HEK293 (cell line): ENCODE data around the gene WWOX.

Experiments
- CTCF ChIA-PET: fragments of 350-600 bp; formaldehyde crosslinking; extraction: SDS; loops from one replicate; lab custom pipeline; 2021; ENCODE audit warnings: antibody characterized with exemption; lab: Yijun Ruan, JAX
- POLR2A ChIA-PET: fragments of 300-600 bp; formaldehyde crosslinking; extraction: SDS; loops from one replicate; lab custom pipeline; 2020; ENCODE audit warnings: antibody characterized with exemption, inconsistent platforms; lab: Yijun Ruan, JAX
- H3K27ac ChIP-seq: fragments of 200-500 bp; sonication (Bioruptor generic); 2 replicates; pipeline ENCODE4 v1.5.1; 2014; ENCODE audit warnings: low read depth, low read length, control low read depth, inconsistent platforms; ENCODE audit errors: extremely low read depth
- H3K36me3 ChIP-seq, 2 experiments: fragments of 200-500 bp in 1 of 2; sonication (Bioruptor generic) in 1 of 2; 1 replicate in 1 of 2; 2 replicates in 1 of 2; pipeline ENCODE4 v1.5.1; 2014 to 2017; ENCODE audit warnings: inconsistent platforms in 2 of 2, low read length in 2 of 2; ENCODE audit not compliant: control insufficient read depth in 2 of 2, insufficient read depth in 1 of 2
- H3K4me1 ChIP-seq: fragments of 200-500 bp; sonication (Bioruptor generic); 2 replicates; pipeline ENCODE4 v1.5.1; 2014; ENCODE audit warnings: mild to moderate bottlenecking, low read length, inconsistent platforms; ENCODE audit not compliant: control insufficient read depth, insufficient read depth
- H3K4me3 ChIP-seq: 2 replicates; pipeline ENCODE4 v1.5.1; 2011; ENCODE audit warnings: low read depth, mild to moderate bottlenecking, control low read depth, low read length, moderate library complexity
- H3K9me3 ChIP-seq: fragments of 200-500 bp; sonication (Bioruptor generic); 2 replicates; pipeline ENCODE4 v1.5.1; 2014; ENCODE audit warnings: low read depth, low read length, inconsistent platforms; ENCODE audit not compliant: control insufficient read depth, insufficient read depth
- FEZF1 ChIP-seq: fragments of 450-650 bp; formaldehyde crosslinking; IDR thresholded peaks from 2 replicates; pipeline ENCODE4 v1.5.1; 2016; ENCODE audit warnings: missing biosample characterization, missing genetic modification characterization
- GLIS2 ChIP-seq: fragments of 450-650 bp; formaldehyde crosslinking; IDR thresholded peaks from 2 replicates; pipeline ENCODE4 v1.5.1; 2016; ENCODE audit warnings: missing biosample characterization, missing genetic modification characterization
- KLF8 ChIP-seq: fragments of 450-650 bp; formaldehyde crosslinking; IDR thresholded peaks from 2 replicates; pipeline ENCODE4 v1.5.1; 2016; ENCODE audit warnings: missing biosample characterization, missing genetic modification characterization
- PBX3 ChIP-seq: sonication (generic); formaldehyde crosslinking; IDR thresholded peaks from 2 replicates; pipeline ENCODE4 v1.8.1; 2022; ENCODE audit warnings: mild to moderate bottlenecking, moderate library complexity, missing genetic modification reagents
- PRDM1 ChIP-seq: fragments of 450-650 bp; formaldehyde crosslinking; IDR thresholded peaks from 2 replicates; pipeline ENCODE4; 2016; ENCODE audit warnings: missing biosample characterization, missing genetic modification characterization
- SP7 ChIP-seq: fragments of 450-650 bp; formaldehyde crosslinking; IDR thresholded peaks from 2 replicates; pipeline ENCODE4 v1.5.1; 2016; ENCODE audit warnings: missing biosample characterization, missing genetic modification characterization
- TRIM28 ChIP-seq: IDR thresholded peaks from 2 replicates; pipeline ENCODE4 v1.6.1; 2011; ENCODE audit warnings: low read length, control low read depth, borderline replicate concordance
- ZBTB21 ChIP-seq: fragments of 450-650 bp; formaldehyde crosslinking; IDR thresholded peaks from 2 replicates; pipeline ENCODE4 v1.5.1; 2017; ENCODE audit warnings: missing biosample characterization, missing genetic modification characterization
- ZFP69B ChIP-seq: fragments of 450-650 bp; formaldehyde crosslinking; IDR thresholded peaks from 2 replicates; pipeline ENCODE4 v1.5.1; 2016; ENCODE audit warnings: missing biosample characterization, missing genetic modification characterization
- ZNF146 ChIP-seq: fragments of 450-650 bp; formaldehyde crosslinking; IDR thresholded peaks from 2 replicates; pipeline ENCODE4 v1.5.1; 2016; ENCODE audit warnings: missing biosample characterization, missing genetic modification characterization
- ZNF473 ChIP-seq: fragments of 450-650 bp; formaldehyde crosslinking; IDR thresholded peaks from 2 replicates; pipeline ENCODE4 v1.5.1; 2017; ENCODE audit warnings: missing biosample characterization, missing genetic modification characterization
- ZNF48 ChIP-seq: fragments of 450-650 bp; formaldehyde crosslinking; IDR thresholded peaks from 2 replicates; pipeline ENCODE4 v1.5.1; 2016; ENCODE audit warnings: missing biosample characterization, missing genetic modification characterization
- ZNF510 ChIP-seq: fragments of 450-650 bp; formaldehyde crosslinking; IDR thresholded peaks from 2 replicates; pipeline ENCODE4 v1.5.1; 2018; ENCODE audit warnings: mild to moderate bottlenecking, missing genetic modification characterization, missing biosample characterization; ENCODE audit not compliant: insufficient replicate concordance
- ZNF558 ChIP-seq: fragments of 450-650 bp; formaldehyde crosslinking; IDR thresholded peaks from 2 replicates; pipeline ENCODE4 v1.5.1; 2016; ENCODE audit warnings: missing biosample characterization, missing genetic modification characterization
- ZNF610 ChIP-seq: fragments of 450-650 bp; formaldehyde crosslinking; IDR thresholded peaks from 2 replicates; pipeline ENCODE4 v1.5.1; 2016; ENCODE audit warnings: missing biosample characterization, missing genetic modification characterization, borderline replicate concordance
- ZNF658 ChIP-seq: fragments of 450-650 bp; formaldehyde crosslinking; IDR thresholded peaks from 2 replicates; pipeline ENCODE4; 2016; ENCODE audit warnings: missing biosample characterization, missing genetic modification characterization
- ZNF692 ChIP-seq: fragments of 450-650 bp; formaldehyde crosslinking; IDR thresholded peaks from 2 replicates; pipeline ENCODE4 v1.5.1; 2016; ENCODE audit warnings: missing biosample characterization, missing genetic modification characterization
- TF ChIP-seq, protein P1 (sequence below): fragments of 450-650 bp; formaldehyde crosslinking; IDR thresholded peaks from 2 replicates; pipeline ENCODE4 v1.5.1; 2017; ENCODE audit warnings: missing biosample characterization, missing genetic modification characterization
- TF ChIP-seq, protein P2 (sequence below): fragments of 450-650 bp; formaldehyde crosslinking; IDR thresholded peaks from 2 replicates; pipeline ENCODE4 v1.5.0; 2017; ENCODE audit warnings: missing biosample characterization, missing genetic modification characterization, borderline replicate concordance

WWOX gene

GRCh38 chr16:78805556-78805955, 706.1 kb downstream of the WWOX start (continued):
- no peak for TF ChIP-seq PBX3
- no peak for TF ChIP-seq TRIM28
- no peak for TF ChIP-seq SP7 (tag by site-specific recombination)
- TF ChIP-seq, protein P1, sequence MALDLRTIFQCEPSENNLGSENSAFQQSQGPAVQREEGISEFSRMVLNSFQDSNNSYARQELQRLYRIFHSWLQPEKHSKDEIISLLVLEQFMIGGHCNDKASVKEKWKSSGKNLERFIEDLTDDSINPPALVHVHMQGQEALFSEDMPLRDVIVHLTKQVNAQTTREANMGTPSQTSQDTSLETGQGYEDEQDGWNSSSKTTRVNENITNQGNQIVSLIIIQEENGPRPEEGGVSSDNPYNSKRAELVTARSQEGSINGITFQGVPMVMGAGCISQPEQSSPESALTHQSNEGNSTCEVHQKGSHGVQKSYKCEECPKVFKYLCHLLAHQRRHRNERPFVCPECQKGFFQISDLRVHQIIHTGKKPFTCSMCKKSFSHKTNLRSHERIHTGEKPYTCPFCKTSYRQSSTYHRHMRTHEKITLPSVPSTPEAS (tag by site-specific recombination) = no peak
- TF ChIP-seq KLF8 = no peak
- TF ChIP-seq, all 188 proteins: peak for 0

DNA sequence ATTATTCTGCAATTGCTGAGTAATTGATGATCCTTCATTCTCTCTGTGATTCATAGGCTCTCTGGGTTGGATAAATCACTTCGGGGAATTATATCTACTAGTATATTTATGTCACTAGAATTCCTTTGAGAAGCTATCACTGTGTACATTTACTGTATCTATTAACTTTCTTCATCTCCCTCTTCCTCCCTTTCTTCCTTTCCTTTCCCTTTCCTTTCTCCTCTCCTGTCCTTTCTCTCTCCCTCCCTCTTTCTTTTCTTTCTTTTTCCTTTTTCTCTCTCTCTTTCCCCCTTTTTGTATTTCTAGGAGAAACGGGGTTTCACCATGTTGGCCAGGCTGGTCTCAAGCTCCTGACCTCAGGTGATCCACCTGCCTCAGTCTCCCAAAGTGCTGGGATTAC, 711.8 kb downstream of the WWOX start:
- TF ChIP-seq ZBTB21 (tag by site-specific recombination) = no peak
- TF ChIP-seq PRDM1 = peak; percentile 94
- TF ChIP-seq, all 188 proteins: peak for 1
- ChIA-PET CTCF (no interaction called here), POLR2A (no interaction called here)
- H3K27ac ChIP-seq = no peak overlapping the region
- no peaks in the 10 kb centered on the region for H3K36me3 ChIP-seq
- no peak overlapping the region for H3K4me3 ChIP-seq
- no peaks in the 10 kb centered on the region for H3K9me3 ChIP-seq
- no peaks in the 10 kb centered on the region for H3K4me1 ChIP-seq

GRCh38 chr16:78812582-78812981, 713.1 kb downstream of the WWOX start:
- H3K4me3 ChIP-seq = no peak overlapping the region
- no peaks in the 10 kb centered on the region for H3K4me1 ChIP-seq
- POLR2A ChIA-PET = no interaction called here
- H3K27ac ChIP-seq = no peak overlapping the region
- no peak for TF ChIP-seq ZNF146 (tag by site-specific recombination)
- TF ChIP-seq KLF8 = no peak
- no peak for TF ChIP-seq ZNF558 (tag by site-specific recombination)
- no peak for TF ChIP-seq ZNF658 (tag by site-specific recombination)
- no peak for TF ChIP-seq ZNF610 (tag by site-specific recombination)
- TF ChIP-seq ZNF48 (tag by site-specific recombination) = no peak
- TF ChIP-seq ZNF473 (tag by site-specific recombination) = no peak
- TF ChIP-seq FEZF1 = no peak
- no peak for TF ChIP-seq GLIS2 (tag by site-specific recombination)
- TF ChIP-seq, protein P2, sequence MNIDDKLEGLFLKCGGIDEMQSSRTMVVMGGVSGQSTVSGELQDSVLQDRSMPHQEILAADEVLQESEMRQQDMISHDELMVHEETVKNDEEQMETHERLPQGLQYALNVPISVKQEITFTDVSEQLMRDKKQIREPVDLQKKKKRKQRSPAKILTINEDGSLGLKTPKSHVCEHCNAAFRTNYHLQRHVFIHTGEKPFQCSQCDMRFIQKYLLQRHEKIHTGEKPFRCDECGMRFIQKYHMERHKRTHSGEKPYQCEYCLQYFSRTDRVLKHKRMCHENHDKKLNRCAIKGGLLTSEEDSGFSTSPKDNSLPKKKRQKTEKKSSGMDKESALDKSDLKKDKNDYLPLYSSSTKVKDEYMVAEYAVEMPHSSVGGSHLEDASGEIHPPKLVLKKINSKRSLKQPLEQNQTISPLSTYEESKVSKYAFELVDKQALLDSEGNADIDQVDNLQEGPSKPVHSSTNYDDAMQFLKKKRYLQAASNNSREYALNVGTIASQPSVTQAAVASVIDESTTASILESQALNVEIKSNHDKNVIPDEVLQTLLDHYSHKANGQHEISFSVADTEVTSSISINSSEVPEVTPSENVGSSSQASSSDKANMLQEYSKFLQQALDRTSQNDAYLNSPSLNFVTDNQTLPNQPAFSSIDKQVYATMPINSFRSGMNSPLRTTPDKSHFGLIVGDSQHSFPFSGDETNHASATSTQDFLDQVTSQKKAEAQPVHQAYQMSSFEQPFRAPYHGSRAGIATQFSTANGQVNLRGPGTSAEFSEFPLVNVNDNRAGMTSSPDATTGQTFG (tag by site-specific recombination) = no peak
- CTCF ChIA-PET = no interaction called here
- H3K36me3 ChIP-seq = no peaks in the 10 kb centered on the region
- H3K9me3 ChIP-seq = no peaks in the 10 kb centered on the region

DNA sequence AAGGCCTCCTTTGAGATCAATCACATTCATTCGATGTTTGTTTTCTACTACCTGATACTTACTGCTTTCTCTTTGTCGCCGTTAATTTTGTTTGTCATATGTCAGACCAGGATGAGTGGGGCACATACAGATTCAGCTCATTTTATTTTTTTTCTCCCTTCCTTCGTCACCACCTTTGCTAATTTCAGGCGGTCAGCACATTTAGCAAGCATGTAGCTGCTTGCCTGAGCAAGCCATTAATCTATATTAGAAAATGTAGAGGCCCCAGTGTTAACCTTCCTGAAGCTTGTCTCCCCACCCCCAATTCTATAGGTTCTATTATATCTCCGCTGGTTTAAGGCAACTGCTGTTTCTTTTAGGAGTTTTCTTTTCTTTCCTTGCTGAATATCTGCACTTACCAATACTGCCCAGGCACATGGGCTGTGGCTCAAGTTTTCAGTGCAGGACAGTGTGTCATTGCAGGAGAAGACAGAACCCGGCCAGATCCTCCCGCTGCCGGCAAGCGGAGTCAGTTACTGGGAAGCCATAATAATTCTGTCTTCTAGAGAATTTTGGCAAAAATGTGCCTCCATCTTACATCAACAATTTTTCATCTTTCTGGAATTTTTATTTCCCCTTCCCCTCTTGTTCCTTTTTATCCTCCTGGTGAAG, 714.3 kb downstream of the WWOX start:
- Histone ChIP-seq H3K9me3 (no peaks in the 10 kb centered on the region), H3K4me1 (no peaks in the 10 kb centered on the region), H3K4me3 (no peak overlapping the region), H3K27ac (no peak overlapping the region), H3K36me3 (no peaks in the 10 kb centered on the region)
- TF ChIP-seq ZNF692 (tag by site-specific recombination) (no peak), ZFP69B (tag by site-specific recombination) (no peak), ZNF510 (tag by site-specific recombination) (no peak)
- ChIA-PET CTCF (no interaction called here), POLR2A (interaction anchor here (0.9 kb wide), 1 partner anchor 10 kb away, joined by 7 read pairs; no protein-coding TSS in a partner anchor)
